ENCODE data around the gene ADAM15.

Gene ADAM15

GRCh38 chr1:155105604-155106011, 54.5 kb downstream of the ADAM15 start:
- no peaks in the 10 kb centered on the region for H3K27me3 Mint-ChIP-seq
- H3K27ac Mint-ChIP-seq: no peak overlapping the region
- H3K4me1 Mint-ChIP-seq: no peaks in the 10 kb centered on the region
- no peak overlapping the region for H3K4me3 Mint-ChIP-seq
- H3K36me3 Mint-ChIP-seq (ENCODE audit: low read depth): no peaks in the 10 kb centered on the region
- DNase-seq: no peak
- no peaks in the 10 kb centered on the region for H3K9me3 Mint-ChIP-seq
- ATAC-seq: no peak

GRCh38 chr1:155106862-155107261, 55.7 kb downstream of the ADAM15 start:
- Mint-ChIP-seq H3K27ac (no peak overlapping the region), H3K27me3 (peaks cover 2% of the 10 kb centered on the region), H3K4me1 (no peaks in the 10 kb centered on the region), H3K36me3 (ENCODE audit: low read depth) (no peaks in the 10 kb centered on the region), H3K4me3 (no peak overlapping the region), H3K9me3 (no peaks in the 10 kb centered on the region)
- no peak for DNase-seq
- ATAC-seq: no peak

GRCh38 chr1:155107309-155108264, 56.5 kb downstream of the ADAM15 start:
- H3K9me3 Mint-ChIP-seq: no peaks in the 10 kb centered on the region
- no peaks in the 10 kb centered on the region for H3K36me3 Mint-ChIP-seq (ENCODE audit: low read depth)
- ATAC-seq: no peak
- no peak for DNase-seq
- no peak overlapping the region for H3K27ac Mint-ChIP-seq
- H3K4me3 Mint-ChIP-seq: no peak overlapping the region
- no peaks in the 10 kb centered on the region for H3K4me1 Mint-ChIP-seq
- peaks cover 2% of the 10 kb centered on the region for H3K27me3 Mint-ChIP-seq

- no peaks in the 10 kb centered on the region for H3K9me3 Mint-ChIP-seq
- no peak for ATAC-seq
These were observed 57.2 kb downstream of the ADAM15 start for GRCh38 chr1:155108296-155108695.

GRCh38 chr1:155110381-155110780, 59.3 kb downstream of the ADAM15 start:
- ATAC-seq (no peak), DNase-seq (no peak)
- Mint-ChIP-seq H3K4me3 (no peak overlapping the region), H3K27me3 (peaks cover 2% of the 10 kb centered on the region), H3K4me1 (no peaks in the 10 kb centered on the region), H3K36me3 (ENCODE audit: low read depth) (no peaks in the 10 kb centered on the region), H3K27ac (no peak overlapping the region), H3K9me3 (no peaks in the 10 kb centered on the region)

More at GRCh38 chr1:155108296-155108695, 57.2 kb downstream of the ADAM15 start:
- Mint-ChIP-seq H3K36me3 (ENCODE audit: low read depth) (no peaks in the 10 kb centered on the region), H3K4me3 (no peak overlapping the region), H3K27me3 (peaks cover 2% of the 10 kb centered on the region), H3K27ac (no peak overlapping the region), H3K4me1 (no peaks in the 10 kb centered on the region)
- no peak for DNase-seq

DNA sequence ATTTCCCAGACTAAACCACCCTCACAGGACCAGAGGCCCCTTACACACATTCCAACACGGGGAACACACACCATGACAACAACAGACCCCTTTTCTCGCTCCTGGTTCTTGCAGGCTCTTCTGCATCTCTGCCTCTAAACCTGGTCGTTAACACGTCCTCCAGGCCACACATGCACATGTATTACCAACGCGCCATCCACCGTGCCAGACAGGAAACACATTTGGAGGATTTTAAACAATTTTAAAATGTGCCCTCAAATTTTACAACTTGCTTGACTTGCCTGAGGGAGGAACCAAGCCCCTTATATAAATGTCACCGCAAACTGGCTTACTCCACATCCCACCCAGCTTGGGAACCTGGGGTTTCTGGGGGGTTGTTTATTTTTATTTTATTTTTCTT, 59.7 kb downstream of the ADAM15 start:
- no peaks in the 10 kb centered on the region for H3K36me3 Mint-ChIP-seq (ENCODE audit: low read depth)
- peaks cover 2% of the 10 kb centered on the region for H3K27me3 Mint-ChIP-seq
- H3K9me3 Mint-ChIP-seq: no peaks in the 10 kb centered on the region
- DNase-seq (no peak), ATAC-seq (no peak)
- no peak overlapping the region for H3K27ac Mint-ChIP-seq
- no peaks in the 10 kb centered on the region for H3K4me1 Mint-ChIP-seq
- no peak overlapping the region for H3K4me3 Mint-ChIP-seq

All from activated naive CD8-positive, alpha-beta T cell treated with anti-CD3 and anti-CD28 coated beads, Interleukin-2, amount 50 U/mL, for 24 hours (primary cell).